Measurements from ENCODE around the gene IRF2BP1. TPM values are rescaled to one million over a fixed set of nuclear protein-coding genes. Genes with fewer than 3 reads are reported as not detected.

The IRF2BP1 gene
- total RNA-seq, 1 experiment from 2014 or later, result 50.1 TPM

DNA sequence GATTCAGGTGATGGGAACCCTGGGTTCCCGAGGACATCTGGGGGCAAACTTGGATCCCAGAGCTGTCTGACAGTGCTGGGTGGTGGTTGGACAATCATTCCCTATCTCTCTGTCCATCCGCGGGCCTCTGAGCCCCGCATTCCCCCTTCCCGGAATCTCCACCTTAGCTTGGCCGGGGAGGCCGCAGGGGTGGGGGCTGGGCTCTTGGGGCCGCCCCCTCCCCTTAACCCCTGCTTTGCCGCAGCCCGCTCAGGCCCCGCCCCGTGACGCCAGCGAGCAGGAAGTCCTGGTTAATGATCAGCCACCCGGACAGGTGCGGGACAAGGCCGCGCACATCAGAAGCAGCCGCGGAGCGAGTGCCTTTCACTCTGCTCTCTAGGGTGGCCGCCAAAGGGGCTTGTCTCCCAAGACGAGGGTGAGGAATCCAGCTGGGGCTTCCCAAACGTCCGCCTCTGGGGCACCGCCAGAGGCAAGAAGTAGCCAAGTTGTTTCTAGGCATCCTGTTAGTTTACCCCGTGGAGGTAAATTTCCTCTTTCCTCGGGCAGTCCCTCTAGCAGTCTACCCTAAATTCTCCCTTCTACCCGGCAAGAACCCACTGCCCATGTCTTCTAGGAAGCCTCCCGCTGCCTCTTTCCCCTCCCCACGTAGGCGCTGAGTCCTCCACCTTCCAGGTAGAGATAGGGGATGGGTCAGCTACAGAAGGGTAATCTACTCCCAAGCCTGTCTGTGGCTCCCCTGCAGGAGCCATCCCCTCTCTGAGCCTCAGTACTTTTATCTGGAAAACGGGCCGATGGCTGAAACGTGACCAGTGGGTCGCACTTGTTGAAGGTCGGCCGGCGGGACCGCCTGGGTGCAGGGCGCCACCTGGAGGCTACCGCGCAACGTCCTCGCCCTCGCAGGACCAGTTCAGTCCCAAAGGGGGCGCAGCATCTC, 3.0 kb downstream of the IRF2BP1 start:
- no peak overlapping the region for H3K4me3 ChIP-seq

DNA sequence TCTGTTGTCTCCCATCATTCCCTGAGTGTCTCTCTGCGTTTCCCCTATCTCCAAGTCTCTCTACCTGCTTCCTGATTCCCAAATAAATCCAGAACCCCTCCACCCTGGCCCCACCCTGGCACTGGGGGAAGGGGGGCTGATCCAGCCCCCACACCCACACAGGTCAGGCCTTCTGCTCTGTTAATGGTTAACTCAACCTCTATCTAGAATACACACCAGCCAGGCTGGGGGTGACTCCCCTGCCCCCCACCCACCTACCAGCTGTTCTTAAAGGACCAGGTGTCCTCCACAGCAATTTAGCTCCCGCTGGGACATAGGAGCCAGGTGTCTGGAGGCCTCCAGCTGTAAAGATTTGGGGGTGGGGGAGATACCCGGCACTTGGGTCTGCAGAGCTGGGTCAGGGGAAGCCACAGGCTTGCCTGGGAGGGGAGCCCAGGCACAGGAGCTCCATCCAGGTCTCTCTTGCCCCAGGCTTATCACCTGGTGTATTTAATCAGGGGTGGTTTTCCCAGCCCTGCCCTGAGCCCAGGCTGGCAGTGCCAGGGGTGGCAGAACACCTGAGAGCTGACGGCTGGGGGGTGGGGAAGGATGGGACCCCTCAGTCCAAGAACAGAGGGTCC, 3.9 kb downstream of the IRF2BP1 start:
- no peaks in the 10 kb centered on the region for H3K27me3 ChIP-seq (replicated peaks)
- no peak overlapping the region for H3K4me3 ChIP-seq
- no peak for DNase-seq (ENCODE audit: low read depth in 1 of 2, low spot score in 2 of 2)
- no peak overlapping the region for H3K27ac ChIP-seq
- no peaks in the 10 kb centered on the region; the same call in 1 of the 2 replicates for H3K9me3 ChIP-seq (replicated peaks)
- H3K4me1 ChIP-seq (replicated peaks), result peaks cover 25% of the 10 kb centered on the region
- H3K36me3 ChIP-seq, result peaks cover 35% of the 10 kb centered on the region

More for the DNA sequence above, 3.0 kb downstream of the IRF2BP1 start:
- Histone ChIP-seq H3K4me1 (replicated peaks) (peaks cover 25% of the 10 kb centered on the region), H3K27ac (no peak overlapping the region), H3K9me3 (replicated peaks) (no peaks in the 10 kb centered on the region; the same call in 1 of the 2 replicates), H3K27me3 (replicated peaks) (no peaks in the 10 kb centered on the region), H3K36me3 (peaks cover 35% of the 10 kb centered on the region)
- DNase-seq (ENCODE audit: low read depth in 1 of 2, low spot score in 2 of 2), result peak; percentile 68 to 76

DNA sequence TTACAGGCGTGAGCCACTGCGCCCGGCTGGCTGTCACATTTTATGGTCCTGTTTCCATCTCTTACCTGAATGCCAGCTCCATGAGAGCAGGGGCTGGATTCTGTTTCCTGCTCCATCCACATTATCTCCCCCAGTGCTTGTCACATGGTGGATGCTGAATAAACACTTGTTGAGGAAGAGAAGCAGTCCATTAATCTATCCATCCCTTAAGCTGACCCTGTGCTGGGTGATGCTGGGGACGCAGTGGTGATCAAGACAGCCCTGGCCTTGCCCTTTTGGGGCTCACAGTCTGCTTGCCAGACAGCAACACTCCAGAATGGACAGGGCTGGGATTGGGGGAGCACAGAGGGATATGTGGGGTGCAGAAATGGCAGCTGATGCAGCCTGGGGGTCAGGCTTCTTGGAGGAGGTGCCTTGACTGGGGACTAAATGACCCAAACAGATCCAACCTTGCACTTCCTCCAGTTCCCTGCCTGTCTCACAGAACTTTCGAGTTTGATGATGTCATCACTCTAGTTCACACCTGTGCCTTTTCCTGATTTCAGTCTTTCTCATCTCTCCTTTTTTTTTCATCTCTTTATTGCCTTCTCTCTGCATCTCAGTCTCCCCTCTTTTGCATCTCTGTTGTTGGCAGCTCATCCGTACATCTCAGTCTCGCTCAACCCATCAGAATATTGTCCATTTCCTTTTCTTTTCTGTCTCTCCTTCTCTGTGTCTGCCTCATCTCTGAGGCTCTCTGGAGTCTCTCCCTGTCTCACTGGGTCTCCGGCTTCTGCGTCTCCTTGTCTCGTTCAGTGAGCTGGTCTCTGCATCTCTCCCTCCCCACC, 4.6 kb downstream of the IRF2BP1 start:
- Histone ChIP-seq H3K27me3 (replicated peaks) (no peaks in the 10 kb centered on the region), H3K4me3 (no peak overlapping the region), H3K36me3 (peaks cover 35% of the 10 kb centered on the region), H3K27ac (no peak overlapping the region), H3K4me1 (replicated peaks) (peaks cover 29% of the 10 kb centered on the region), H3K9me3 (replicated peaks) (no peaks in the 10 kb centered on the region; the same call in 1 of the 2 replicates)
- DNase-seq (ENCODE audit: low read depth in 1 of 2, low spot score in 2 of 2), result no peak

DNA sequence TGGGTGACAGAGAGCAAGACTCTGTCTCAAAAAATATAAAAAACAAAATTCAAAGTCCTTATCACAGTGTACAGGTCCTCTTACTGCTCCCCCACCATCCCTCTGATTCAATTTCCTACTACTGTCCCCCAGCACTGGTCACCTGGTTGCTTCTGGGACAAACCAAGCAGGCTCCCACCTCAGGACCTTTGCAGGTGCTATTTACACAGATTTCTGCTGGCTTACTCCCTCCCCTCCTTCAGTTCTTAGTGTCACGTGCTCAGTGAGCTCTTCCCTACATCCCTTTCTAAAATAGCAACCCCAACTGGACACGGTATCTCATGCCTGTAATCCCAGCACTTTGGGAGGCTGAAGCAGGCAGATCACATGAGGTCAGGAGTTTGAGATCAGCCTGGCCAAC, 6.0 kb downstream of the IRF2BP1 start:
- no peak for DNase-seq (ENCODE audit: low read depth in 1 of 2, low spot score in 2 of 2)

DNA sequence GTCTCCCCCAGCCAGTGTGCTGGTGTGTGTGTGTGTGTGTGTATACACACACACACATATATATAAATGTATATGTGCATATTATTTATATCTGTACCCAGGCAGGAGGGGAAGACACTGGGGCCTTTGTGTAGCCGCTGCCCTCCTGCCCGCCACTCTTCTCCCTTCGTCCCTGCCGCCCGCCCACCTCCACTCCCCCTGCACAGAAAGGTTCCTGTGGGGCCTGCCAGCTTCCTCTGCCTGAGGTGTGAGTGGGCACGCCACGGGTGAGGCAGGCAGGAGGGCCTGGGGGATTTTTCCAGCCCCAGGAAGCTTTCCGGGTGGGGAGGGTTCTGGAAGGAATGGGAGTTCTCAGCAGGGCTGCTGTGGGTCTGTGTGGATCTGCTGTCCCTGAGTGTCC, 6.9 kb downstream of the IRF2BP1 start:
- no peak overlapping the region for H3K4me3 ChIP-seq

More for the DNA sequence above, 6.0 kb downstream of the IRF2BP1 start:
- Histone ChIP-seq H3K27me3 (replicated peaks) (no peaks in the 10 kb centered on the region), H3K9me3 (replicated peaks) (no peaks in the 10 kb centered on the region), H3K4me1 (replicated peaks) (peaks cover 20% of the 10 kb centered on the region), H3K27ac (no peak overlapping the region), H3K36me3 (peaks cover 25% of the 10 kb centered on the region), H3K4me3 (no peak overlapping the region)

DNA sequence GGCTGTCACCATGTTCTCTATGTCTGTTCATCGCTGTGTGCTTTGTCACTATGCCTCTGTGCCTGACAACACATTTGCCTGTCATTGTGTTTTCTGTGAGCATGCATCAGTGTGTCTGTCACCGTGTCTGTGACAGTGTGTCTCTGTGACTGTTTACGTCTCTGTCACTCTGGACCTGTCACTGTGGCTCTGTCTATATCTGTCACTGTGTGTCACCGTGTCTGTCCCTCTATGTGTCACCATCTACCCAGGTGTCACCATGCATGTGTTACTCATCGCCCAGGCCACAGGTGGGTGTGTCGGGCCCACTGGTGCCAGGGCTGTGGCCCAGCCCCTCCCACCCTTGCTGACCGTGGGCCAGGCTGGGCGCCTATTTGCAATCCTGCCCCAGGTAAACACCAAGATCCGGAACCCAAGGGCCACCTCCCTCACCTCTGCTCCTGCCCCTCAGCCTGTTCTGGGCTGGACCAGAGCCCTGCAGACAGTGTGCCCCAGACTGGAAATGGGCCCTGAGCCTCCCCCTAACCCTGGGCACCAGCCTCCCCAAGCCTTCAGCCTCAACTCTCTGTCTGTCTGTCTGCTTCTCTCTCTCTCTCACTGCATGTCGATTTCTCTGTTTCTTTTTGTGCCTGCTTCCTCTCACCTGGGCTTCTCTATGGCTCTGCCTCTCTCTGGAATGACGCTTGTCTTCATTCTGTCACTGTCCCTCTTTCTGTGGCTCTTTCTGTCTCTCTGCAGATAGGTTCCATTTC, 7.7 kb downstream of the IRF2BP1 start:
- DNase-seq (ENCODE audit: low read depth in 1 of 2, low spot score in 2 of 2), result no peak
- no peaks in the 10 kb centered on the region for H3K9me3 ChIP-seq (replicated peaks)
- H3K27me3 ChIP-seq (replicated peaks), result no peaks in the 10 kb centered on the region
- H3K4me1 ChIP-seq (replicated peaks), result peaks cover 11% of the 10 kb centered on the region
- H3K36me3 ChIP-seq, result peaks cover 10% of the 10 kb centered on the region
- no peak overlapping the region for H3K4me3 ChIP-seq
- no peak overlapping the region for H3K27ac ChIP-seq

More for the DNA sequence above, 6.9 kb downstream of the IRF2BP1 start:
- Histone ChIP-seq H3K27me3 (replicated peaks) (no peaks in the 10 kb centered on the region), H3K27ac (no peak overlapping the region), H3K36me3 (peaks cover 16% of the 10 kb centered on the region), H3K9me3 (replicated peaks) (no peaks in the 10 kb centered on the region), H3K4me1 (replicated peaks) (peaks cover 14% of the 10 kb centered on the region)
- no peak for DNase-seq (ENCODE audit: low read depth in 1 of 2, low spot score in 2 of 2)

DNA sequence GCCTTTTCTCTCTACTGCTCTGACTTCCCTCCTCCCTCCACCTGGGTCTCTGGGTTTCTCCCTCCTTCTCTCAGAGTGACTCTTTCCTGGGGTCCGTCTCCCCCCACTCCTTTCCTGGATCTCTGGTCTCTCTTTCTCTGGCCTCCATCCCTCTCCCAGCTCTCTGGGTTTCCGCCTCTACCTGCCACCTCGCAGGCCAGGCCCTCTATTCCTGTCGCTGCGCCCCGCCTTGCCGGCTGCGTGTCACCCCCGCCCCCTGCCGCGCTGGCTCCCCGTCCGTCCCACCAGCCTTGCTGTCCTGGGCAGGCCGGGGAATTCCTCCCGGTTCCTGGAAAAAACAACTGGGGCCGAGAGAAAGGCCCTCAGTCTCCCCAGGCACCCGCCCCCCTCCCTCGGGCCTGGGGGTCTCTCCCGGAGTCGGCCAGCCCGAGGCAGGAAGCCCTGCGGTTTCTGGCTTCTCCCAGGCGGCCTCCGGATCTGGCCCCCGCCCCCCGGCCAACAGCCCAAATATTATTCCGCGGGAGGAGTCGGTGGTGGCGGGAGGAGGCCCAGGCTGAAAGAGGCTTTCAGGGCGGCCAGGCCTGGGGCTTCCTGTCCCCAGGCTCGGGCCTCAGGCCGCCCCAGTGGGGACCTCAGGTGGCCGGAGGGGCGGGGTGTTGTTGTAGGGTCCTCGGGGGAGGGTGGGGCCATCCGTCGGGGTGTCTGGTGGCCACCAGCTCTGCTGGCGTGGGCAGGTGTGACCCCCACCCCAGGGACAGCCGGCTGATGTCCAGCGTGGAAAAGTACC, 9.3 kb downstream of the IRF2BP1 start:
- H3K36me3 ChIP-seq, result no peaks in the 10 kb centered on the region
- no peak overlapping the region for H3K4me3 ChIP-seq
- no peak for DNase-seq (ENCODE audit: low read depth in 1 of 2, low spot score in 2 of 2)
- no peak overlapping the region for H3K27ac ChIP-seq
- no peaks in the 10 kb centered on the region for H3K27me3 ChIP-seq (replicated peaks)
- H3K4me1 ChIP-seq (replicated peaks), result peaks cover 9% of the 10 kb centered on the region
- H3K9me3 ChIP-seq (replicated peaks), result no peaks in the 10 kb centered on the region

DNA sequence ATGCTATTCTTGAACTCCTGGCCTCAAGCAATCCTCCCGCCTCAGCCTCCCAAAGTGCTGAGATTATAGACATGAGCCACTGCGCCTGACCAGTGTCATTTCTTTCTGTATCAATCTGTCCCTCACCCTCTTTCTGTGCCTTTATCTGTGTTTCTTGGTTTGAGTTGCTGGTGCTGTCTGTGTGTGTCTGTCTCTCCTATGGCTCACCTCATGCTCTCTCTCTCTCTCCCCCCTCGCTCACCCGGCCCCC, 9.9 kb downstream of the IRF2BP1 start:
- Histone ChIP-seq H3K36me3 (no peaks in the 10 kb centered on the region), H3K27ac (no peak overlapping the region), H3K4me3 (no peak overlapping the region), H3K4me1 (replicated peaks) (peaks cover 9% of the 10 kb centered on the region), H3K27me3 (replicated peaks) (peaks cover 2% of the 10 kb centered on the region; the same call in 1 of the 2 replicates), H3K9me3 (replicated peaks) (no peaks in the 10 kb centered on the region)
- DNase-seq (ENCODE audit: low read depth in 1 of 2, low spot score in 2 of 2), result no peak

DNA sequence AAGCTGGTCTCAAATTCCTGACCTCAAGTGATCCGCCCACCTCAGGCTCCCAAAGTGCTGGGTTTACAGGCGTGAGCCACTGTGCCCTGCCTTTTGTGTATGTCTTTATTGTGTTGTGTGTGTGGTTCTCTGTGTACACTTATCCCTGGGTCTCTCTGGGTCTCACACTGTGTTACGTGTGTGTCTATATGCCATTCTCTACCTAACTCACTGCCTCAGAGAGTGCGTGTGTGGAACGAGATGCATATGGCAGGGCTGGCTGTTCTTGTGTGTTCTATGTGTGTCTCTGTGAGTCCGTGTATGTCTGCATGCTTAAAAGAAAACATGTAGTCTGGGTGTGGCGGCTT, 11.3 kb downstream of the IRF2BP1 start:
- peaks cover 5% of the 10 kb centered on the region; the same call in 1 of the 2 replicates for H3K27me3 ChIP-seq (replicated peaks)
- no peak for DNase-seq (ENCODE audit: low read depth in 1 of 2, low spot score in 2 of 2)

DNA sequence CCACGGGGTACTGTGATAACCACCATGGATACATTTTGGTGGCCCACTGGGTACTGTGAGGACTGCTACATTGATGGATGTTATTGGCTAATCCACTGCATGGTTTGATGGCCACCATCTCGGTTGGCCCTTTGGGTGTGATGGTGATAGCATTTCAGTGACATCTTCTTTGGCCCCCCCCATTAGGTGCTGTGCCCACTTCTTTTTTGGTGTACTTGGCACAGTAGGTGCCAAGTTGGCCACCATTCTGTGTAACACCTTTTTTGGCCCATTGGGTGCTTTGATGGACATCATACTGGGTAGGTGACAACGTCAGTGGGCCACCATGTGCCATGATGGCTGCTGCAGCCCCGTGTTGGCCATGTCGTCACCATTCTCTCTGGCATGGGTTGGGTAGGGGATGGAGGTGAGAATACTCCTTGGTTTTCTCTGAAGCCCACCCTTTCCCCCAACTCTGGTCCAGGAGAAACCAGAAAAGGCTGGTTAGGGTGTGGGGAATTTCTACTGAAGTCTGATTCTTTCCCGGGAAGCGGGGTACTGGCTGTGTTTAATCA, 12.6 kb downstream of the IRF2BP1 start:
- H3K27me3 ChIP-seq (replicated peaks), result peaks cover 7% of the 10 kb centered on the region; the same call in 1 of the 2 replicates
- H3K4me1 ChIP-seq (replicated peaks), result peaks cover 9% of the 10 kb centered on the region
- no peaks in the 10 kb centered on the region for H3K36me3 ChIP-seq
- no peak for DNase-seq (ENCODE audit: low read depth in 1 of 2, low spot score in 2 of 2)
- H3K27ac ChIP-seq, result no peak overlapping the region
- no peaks in the 10 kb centered on the region for H3K9me3 ChIP-seq (replicated peaks)
- no peak overlapping the region for H3K4me3 ChIP-seq

More for the DNA sequence above, 11.3 kb downstream of the IRF2BP1 start:
- Histone ChIP-seq H3K36me3 (no peaks in the 10 kb centered on the region), H3K9me3 (replicated peaks) (no peaks in the 10 kb centered on the region), H3K4me1 (replicated peaks) (peaks cover 9% of the 10 kb centered on the region), H3K4me3 (no peak overlapping the region), H3K27ac (no peak overlapping the region)

DNA sequence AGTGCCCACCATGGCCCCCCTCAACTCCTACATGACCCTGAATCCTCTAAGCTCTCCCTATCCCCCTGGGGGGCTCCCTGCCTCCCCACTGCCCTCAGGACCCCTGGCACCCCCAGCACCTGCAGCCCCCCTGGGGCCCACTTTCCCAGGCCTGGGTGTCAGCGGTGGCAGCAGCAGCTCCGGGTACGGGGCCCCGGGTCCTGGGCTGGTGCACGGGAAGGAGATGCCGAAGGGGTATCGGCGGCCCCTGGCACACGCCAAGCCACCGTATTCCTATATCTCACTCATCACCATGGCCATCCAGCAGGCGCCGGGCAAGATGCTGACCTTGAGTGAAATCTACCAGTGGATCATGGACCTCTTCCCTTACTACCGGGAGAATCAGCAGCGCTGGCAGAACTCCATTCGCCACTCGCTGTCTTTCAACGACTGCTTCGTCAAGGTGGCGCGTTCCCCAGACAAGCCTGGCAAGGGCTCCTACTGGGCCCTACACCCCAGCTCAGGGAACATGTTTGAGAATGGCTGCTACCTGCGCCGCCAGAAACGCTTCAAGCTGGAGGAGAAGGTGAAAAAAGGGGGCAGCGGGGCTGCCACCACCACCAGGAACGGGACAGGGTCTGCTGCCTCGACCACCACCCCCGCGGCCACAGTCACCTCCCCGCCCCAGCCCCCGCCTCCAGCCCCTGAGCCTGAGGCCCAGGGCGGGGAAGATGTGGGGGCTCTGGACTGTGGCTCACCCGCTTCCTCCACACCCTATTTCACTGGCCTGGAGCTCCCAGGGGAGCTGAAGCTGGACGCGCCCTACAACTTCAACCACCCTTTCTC, 13.6 kb downstream of the IRF2BP1 start:
- H3K4me1 ChIP-seq (replicated peaks), result peaks cover 9% of the 10 kb centered on the region
- H3K36me3 ChIP-seq, result no peaks in the 10 kb centered on the region
- no peak overlapping the region for H3K4me3 ChIP-seq
- DNase-seq (ENCODE audit: low read depth in 1 of 2, low spot score in 2 of 2), result no peak
- H3K27ac ChIP-seq, result no peak overlapping the region
- no peaks in the 10 kb centered on the region for H3K9me3 ChIP-seq (replicated peaks)
- H3K27me3 ChIP-seq (replicated peaks), result peaks cover 7% of the 10 kb centered on the region; the same call in 1 of the 2 replicates

DNA sequence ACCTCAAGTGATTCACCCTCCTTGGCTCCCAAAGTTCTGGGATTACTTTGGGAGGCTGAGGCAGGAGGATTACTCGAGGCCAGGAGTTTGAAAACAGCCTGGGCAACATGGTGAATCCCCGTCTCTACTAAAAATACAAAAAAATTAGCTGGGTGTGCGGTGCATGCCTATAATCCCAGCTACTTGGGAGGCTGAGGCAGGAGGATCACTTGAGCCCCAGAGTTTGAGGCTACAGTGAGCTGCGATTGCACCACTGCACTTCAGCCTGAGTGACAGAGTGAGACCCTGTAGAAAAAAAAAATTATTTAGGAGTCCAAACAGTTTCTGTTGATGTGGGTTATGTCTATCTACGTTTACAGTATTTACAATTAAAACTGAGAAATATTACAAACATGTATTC, 15.1 kb downstream of the IRF2BP1 start:
- Histone ChIP-seq H3K4me3 (no peak overlapping the region), H3K4me1 (replicated peaks) (no peaks in the 10 kb centered on the region), H3K36me3 (no peaks in the 10 kb centered on the region), H3K27me3 (replicated peaks) (peaks cover 16% of the 10 kb centered on the region; the same call in 1 of the 2 replicates), H3K9me3 (replicated peaks) (no peaks in the 10 kb centered on the region), H3K27ac (no peak overlapping the region)
- no peak for DNase-seq (ENCODE audit: low read depth in 1 of 2, low spot score in 2 of 2)

Data from SJSA1 (cell line).